CMK (cell line): Measurements from ENCODE around the gene ZNF37A.
"Not testable (repeated sequence)": the region's sequence is repeated elsewhere in the genome, so short reads cannot be mapped to it uniquely, and the experiment has no call there.

ENCODE experiments used
- DNase-seq: peaks from one replicate; pipeline ENCODE4 v3.0.0-alpha.2; 2010; ENCODE audit warnings: low read depth

The ZNF37A gene

DNA sequence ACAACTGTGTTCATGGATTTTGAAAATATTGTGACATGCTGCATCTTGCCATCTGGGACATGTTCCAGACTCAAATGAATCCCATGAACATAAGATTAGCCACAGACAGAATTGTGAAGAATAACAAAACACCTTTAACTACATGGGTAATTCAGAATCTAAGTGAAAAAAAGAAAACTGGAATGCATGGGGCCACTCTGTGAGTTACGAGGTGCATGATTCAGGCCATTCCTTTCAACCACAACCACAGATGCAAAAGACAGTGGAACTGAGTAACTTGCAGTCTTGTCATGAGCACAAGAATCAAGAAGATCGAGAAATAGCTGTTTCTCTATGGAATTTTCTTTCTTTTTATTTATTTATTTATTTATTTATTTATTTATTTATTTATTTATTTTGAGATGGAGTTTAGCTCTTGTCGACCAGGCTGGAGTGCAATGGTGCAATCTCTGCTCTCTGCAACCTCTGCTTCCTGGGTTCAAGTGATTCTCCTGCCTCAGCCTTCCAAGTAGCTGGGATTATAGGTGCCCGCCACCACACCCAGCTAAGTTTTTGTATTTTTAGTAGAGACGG, 56.8 kb downstream of the ZNF37A start:
- DNase-seq = not testable (repeated sequence)

DNA sequence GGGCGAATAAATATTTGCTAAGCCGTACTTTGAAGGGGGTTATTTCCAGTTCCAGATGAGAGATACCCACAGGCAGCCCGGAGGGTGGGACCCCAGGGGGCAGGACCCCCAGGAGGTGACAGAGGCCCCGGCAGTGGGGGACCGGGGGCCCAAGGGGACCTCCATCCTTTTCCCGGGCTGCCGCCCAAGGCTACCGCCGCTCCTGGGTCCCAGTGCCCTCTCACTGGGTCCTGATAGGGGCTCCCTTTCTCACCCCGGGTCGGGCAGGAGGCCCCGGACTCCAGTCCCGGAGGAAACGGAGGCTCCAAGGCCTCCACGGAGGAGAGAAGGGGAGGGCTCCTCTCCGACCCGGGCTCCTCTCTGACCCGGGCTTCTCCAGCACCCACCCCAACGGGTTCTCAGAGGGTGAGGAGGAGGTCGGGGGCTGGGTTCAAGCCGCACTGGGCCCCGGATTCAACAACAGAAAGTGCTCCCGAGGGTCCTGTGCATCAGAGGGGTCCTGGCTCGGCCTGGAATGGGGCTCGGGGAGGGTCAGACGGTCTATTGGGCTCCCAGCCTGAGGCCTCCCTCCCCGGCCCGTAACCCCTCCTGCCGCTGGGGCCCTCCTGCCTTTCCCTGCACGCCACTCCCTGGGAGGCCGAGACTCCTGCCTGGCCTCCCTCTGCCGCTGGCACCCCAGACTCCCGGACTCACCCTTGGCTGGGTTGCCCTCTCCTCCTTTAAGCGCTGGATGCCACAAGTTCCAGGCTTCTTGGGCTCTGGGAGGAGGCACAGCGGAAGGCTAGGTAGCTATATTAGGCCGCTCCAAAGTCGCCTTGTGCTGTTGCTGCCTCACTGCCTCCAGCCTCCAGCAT, 62.5 kb downstream of the ZNF37A start:
- DNase-seq = no peak

- no peak for DNase-seq
These were observed 63.1 kb downstream of the ZNF37A start for GRCh38 chr10:38157270-38157685.

DNA sequence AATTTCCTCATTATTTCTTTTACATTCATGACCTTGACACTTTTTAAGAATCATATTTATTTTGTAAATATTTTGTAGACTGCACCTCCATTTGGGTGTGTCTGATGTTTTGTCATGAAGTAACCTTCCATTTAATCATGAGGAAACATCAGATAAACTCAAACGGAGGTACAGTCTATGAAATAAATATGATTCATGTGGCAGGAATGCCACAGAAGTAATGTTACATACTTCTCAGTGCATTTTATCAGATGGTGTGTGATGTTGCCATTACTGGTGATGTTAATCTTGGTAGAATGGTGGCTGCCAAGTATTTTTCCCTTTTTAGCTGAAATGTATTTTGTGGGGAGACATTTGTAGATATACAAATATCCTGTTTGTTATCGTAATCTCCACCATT, 64.9 kb downstream of the ZNF37A start:
- no peak for DNase-seq

DNA sequence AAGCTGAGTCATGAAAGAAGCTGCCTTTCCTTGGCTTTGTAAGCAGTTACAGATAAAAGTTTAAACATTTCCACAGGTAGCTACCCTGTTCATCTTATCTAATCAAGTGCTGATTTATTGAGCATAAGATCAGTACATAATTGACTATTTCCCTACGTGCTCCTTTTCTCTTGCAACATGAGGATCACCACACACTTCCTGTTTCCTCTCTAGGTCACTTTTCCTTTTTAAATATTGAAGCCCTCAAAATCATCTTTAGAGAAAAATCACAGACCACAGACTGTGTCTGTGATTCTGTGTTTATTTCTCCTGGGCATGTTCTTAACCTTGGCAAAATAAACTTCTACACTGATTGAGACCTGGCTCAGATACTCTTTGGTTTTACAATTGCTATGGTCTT, 69.5 kb downstream of the ZNF37A start:
- no peak for DNase-seq

- DNase-seq = no peak
These were observed 80.2 kb downstream of the ZNF37A start for GRCh38 chr10:38174336-38174735.

GRCh38 chr10:38184477-38184876, 90.3 kb downstream of the ZNF37A start:
- DNase-seq = no peak
